A172 (cell line): ENCODE measurements around the gene RBBP8. TPM values are rescaled to one million over a fixed set of nuclear protein-coding genes. Genes with fewer than 3 reads are reported as not detected.
A peak's percentile ranks its signal among the peaks of the same experiment; 100 is the strongest.

Experiments used
- DNase-seq: peaks from one replicate; pipeline ENCODE4 v3.0.0-alpha.2; 2015; ENCODE audit warnings: low spot score
- total RNA-seq: library from RNA; depleted of rRNA; stranded (reverse); fragments of >200 nt; shearing (Covaris generic); gene quantifications from 2 replicates; pipeline ENCODE4 v1.2.3, GENCODE V29; 2014; rRNA removed

Gene RBBP8
- total RNA-seq, 1 experiment from 2014 or later: 95.1 TPM

DNA sequence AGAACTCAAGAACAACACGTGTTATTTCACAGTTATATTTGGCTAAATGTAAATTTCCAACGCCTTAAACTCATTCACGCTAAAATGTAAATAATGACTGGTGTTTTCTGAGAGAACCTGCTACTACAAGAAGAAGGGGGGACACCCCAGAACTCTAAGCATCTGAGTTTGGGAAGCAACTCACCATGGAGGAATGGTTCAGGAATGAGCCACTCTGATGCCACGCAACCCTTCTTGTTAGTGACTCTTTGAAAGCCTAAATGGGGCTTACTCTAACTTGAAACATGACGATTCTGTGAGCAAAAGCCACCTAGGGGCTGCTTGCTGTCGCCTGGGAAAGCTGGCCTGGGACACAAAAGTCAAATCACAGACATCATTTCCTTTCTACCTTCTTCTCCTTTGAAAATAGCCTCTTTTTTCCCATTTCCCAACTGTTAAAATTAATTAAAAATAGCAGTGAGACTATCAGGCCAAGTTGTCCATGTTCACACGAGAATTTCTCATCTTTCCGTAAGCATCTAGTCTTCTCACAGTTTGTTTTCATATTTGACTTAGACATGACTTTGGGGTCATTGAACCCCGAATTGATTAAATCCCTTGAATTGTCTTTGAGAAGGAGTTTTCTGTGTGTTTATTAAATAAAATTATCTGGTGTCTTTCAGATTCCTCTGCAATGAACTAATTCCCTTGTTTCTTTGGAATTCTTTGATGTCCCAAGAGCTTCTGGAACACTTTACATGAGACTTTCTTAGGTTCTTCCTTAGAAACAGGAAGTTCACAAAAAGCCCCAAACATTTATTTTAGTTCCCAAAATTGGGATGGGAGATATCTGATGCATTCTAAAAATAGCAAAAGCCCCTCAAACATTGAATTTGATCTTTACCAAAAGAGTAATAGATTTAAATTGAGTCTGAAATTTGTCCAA lies 126.7 kb downstream of the RBBP8 start:
- DNase-seq: no peak

DNA sequence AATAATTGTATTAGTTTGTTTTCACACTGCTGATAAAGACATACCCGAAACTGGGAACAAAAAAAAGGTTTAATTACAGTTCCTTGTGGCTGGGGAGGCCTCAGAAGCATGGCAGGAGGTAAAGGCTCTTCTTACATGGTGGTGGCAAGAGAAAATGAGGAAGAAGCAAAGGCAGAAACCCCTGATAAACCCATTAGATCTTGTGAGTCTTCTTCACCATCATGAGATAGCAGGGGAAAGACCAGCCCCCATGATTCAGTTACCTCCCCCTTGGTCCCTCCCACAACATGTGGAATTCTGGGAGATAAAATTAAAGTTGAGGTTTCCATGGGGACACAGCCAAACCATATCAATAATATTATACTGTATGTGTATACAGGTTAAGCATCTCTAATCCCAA lies 128.9 kb downstream of the RBBP8 start:
- DNase-seq: no peak

- no peak for DNase-seq
Observed at GRCh38 chr18:23063502-23063901, 130.4 kb downstream of the RBBP8 start.

GRCh38 chr18:23065234-23065806 lies 132.2 kb downstream of the RBBP8 start:
- DNase-seq: no peak

- no peak for DNase-seq
Observed at GRCh38 chr18:23066060-23066459, 132.9 kb downstream of the RBBP8 start.

DNA sequence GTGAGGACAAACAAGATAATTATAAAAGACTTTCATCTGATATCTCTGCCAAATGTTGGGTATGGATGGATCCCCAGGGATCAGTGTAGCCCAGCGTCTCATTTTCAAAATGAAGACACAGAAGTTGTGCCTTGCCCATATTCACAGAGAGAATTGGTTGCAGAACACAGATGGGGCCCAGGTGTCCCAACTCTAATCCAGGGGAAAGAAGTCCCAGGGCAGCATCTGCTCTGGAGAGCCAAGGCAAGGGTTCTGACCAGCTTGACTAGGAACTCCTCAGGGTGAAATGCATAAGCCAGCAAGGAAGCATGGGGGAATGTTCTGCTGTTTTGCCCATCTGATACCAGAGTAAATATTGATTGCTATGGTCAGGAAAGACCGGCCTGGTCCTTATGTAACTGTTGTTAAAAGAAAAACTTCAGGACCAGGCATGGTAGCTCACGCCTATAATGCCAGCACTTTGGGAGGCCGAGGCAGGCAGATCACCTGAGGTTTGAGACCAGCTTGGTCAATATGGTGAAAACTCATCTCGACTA lies 133.4 kb downstream of the RBBP8 start:
- no peak for DNase-seq

GRCh38 chr18:23067236-23067635 lies 134.1 kb downstream of the RBBP8 start:
- peak; percentile 45 for DNase-seq

GRCh38 chr18:23068011-23068410 lies 134.9 kb downstream of the RBBP8 start:
- no peak for DNase-seq

GRCh38 chr18:23068570-23069310 lies 135.6 kb downstream of the RBBP8 start:
- no peak for DNase-seq

DNA sequence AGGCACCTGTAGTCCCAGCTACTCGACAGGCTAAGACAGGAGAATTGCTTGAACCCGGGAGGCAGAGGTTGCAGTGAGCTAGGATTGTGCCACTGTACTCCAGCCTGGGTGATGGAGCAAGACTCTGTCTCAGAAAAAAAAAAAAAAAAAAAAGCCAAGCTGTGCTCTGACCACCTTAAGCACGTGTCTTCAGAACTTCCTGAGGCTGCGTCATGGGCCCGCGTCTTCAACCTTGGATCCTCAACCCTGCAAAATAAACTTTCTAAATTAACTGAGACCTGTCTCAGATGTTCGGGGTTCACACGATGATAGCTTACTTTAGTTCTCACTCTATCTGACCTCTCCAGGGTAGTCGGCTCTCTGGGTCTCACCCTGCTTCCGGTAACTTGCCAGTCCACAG lies 136.4 kb downstream of the RBBP8 start:
- DNase-seq: no peak

DNA sequence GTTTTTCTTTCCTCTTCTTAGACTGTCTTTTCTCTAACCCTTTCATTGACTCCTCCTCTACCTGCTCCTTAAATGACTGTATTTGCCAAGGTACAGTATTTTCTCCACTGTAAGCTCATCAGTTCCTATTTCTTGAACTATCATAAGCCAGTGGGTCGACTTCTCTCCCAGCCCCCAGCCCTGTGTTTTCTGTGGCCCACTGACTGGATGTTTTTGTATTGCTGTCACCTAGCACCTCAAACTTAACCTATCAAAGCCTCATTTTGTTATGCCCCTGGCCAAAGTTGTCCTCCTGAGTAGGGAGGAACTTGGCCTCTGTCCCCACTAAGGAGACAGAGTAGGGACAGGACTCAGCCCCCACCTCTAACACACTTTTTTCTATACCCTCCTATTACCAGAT lies 136.8 kb downstream of the RBBP8 start:
- no peak for DNase-seq

DNA sequence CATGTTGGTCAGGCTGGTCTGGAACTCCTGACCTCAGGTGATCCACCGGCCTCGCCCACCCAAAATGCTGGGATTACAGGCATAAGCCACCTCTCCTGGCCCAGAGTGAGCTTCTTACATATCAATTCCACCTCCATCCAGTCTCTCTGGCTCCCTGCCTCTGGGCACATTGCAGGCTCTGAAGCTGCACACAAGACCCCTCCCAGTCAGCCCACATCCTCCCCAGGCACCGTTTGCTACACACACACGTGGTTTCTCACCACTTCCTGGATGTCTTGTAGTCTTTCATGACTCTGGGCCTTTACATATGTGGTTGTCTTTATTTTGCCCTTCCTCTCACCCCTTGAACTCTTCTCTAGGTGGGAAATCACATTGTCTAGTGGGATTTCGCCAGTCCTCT lies 138.2 kb downstream of the RBBP8 start:
- DNase-seq: peak; percentile 66

- no peak for DNase-seq
Observed at GRCh38 chr18:23072079-23072478, 139.0 kb downstream of the RBBP8 start.

DNA sequence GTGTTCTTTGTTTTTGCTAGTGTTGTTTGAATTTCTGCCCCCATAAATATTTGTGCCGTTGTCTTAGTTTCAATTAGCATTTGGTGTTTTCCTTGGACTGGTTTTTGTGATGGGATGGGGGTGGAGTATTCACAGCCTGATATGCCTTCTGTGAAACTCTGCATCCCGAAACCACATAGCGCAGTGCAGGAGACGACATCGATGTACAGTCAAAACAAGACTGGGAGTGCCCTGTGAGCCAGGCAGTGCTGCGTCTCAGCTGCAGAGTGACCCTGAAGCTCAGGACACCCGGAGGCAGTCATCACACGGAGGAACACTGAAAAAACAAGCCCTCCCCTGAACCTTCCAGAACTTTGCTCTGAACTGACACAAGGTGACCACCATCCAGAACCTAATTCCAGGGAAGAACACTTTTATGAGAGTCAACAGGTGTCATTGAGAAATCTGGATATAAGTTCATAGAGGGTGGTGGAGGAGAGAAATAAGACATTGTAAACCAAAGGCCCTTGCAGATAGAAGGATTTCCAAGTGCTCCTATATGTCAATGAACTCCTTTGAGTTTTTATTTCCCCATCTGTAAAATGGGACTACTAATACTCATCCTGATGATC lies 141.0 kb downstream of the RBBP8 start:
- no peak for DNase-seq

Other genes with a start within 250 kb of the RBBP8 start
- gene CABLES1, start 202.2 kb downstream of the RBBP8 start, total RNA-seq: 7.1 and 11.3 TPM in 2 replicates